GM21717 (cell line): ENCODE measurements around the gene PDPK1.
"Not testable (repeated sequence)": the region's sequence is repeated elsewhere in the genome, so short reads cannot be mapped to it uniquely, and the experiment has no call there.

ENCODE experiments used
- ATAC-seq: cut with Tn5 transposase; IDR thresholded peaks from one replicate; pipeline ENCODE4 v1.9.1; 2021; ENCODE audit warnings: mild to moderate bottlenecking, moderate library complexity; ENCODE audit not compliant: unreplicated experiment

PDPK1 gene

GRCh38 chr16:2610781-2611498 lies 73.1 kb downstream of the PDPK1 start:
- no peak for ATAC-seq

GRCh38 chr16:2611499-2611862 lies 73.7 kb downstream of the PDPK1 start:
- no peak for ATAC-seq

- ATAC-seq, result not testable (repeated sequence)
These were observed 74.1 kb downstream of the PDPK1 start for GRCh38 chr16:2611877-2612276.

- ATAC-seq, result not testable (repeated sequence)
These were observed 75.4 kb downstream of the PDPK1 start for GRCh38 chr16:2613251-2613650.

GRCh38 chr16:2614761-2615191 lies 77.0 kb downstream of the PDPK1 start:
- no peak for ATAC-seq

- ATAC-seq, result not testable (repeated sequence)
These were observed 81.1 kb downstream of the PDPK1 start for GRCh38 chr16:2618964-2619363.

GRCh38 chr16:2619628-2620027 lies 81.8 kb downstream of the PDPK1 start:
- ATAC-seq, result not testable (repeated sequence)

- not testable (repeated sequence) for ATAC-seq
These were observed 83.0 kb downstream of the PDPK1 start for GRCh38 chr16:2620870-2621269.

- ATAC-seq, result not testable (repeated sequence)
These were observed 83.6 kb downstream of the PDPK1 start for GRCh38 chr16:2621395-2621794.

GRCh38 chr16:2627075-2627474 lies 89.3 kb downstream of the PDPK1 start:
- ATAC-seq, result not testable (repeated sequence)

- not testable (repeated sequence) for ATAC-seq
These were observed 93.4 kb downstream of the PDPK1 start for GRCh38 chr16:2631203-2631602.

GRCh38 chr16:2632291-2632690 lies 94.5 kb downstream of the PDPK1 start:
- ATAC-seq, result not testable (repeated sequence)

GRCh38 chr16:2639071-2639721 lies 101.4 kb downstream of the PDPK1 start:
- ATAC-seq, result not testable (repeated sequence)

- ATAC-seq, result not testable (repeated sequence)
These were observed 101.9 kb downstream of the PDPK1 start for GRCh38 chr16:2639722-2640072.

- ATAC-seq, result not testable (repeated sequence)
These were observed 104.7 kb downstream of the PDPK1 start for GRCh38 chr16:2642561-2642960.

- ATAC-seq, result not testable (repeated sequence)
These were observed 107.1 kb downstream of the PDPK1 start for GRCh38 chr16:2644754-2645453.

GRCh38 chr16:2651268-2651871 lies 113.5 kb downstream of the PDPK1 start:
- not testable (repeated sequence) for ATAC-seq
